Endothelial cell of umbilical vein (primary cell): Measurements from ENCODE around the gene NDUFAF2. TPM values are rescaled to one million over a fixed set of nuclear protein-coding genes. Genes with fewer than 3 reads are reported as not detected.

Source experiments
- BruUV-seq: library from RNA; stranded (reverse); fragments of 400-500 nt; replicated peaks from 2 replicates; lab custom pipeline; 2021; lab: Mats Ljungman, UMichigan
- CTCF ChIA-PET: fragments of 300-600, 350-600 bp; sonication (Branson Sonifier 250); formaldehyde crosslinking; loops from one replicate; lab custom pipeline; 2021; ENCODE audit warnings: antibody characterized with exemption, inconsistent platforms; lab: Charles Lee
- POLR2A ChIA-PET: fragments of 300-600, 350-600 bp; sonication (Branson Sonifier 250); formaldehyde crosslinking; loops from one replicate; lab custom pipeline; 2021; ENCODE audit warnings: antibody characterized with exemption, inconsistent platforms; lab: Charles Lee
- DNase-seq: peaks from one replicate; pipeline ENCODE4 v3.0.0-alpha.2; 2011; ENCODE audit warnings: low read depth, low spot score
- FAIRE-seq: peaks from 2 replicates; lab custom pipeline; 2011; peaks lifted over from hg19 to GRCh38; lab: Jason Lieb, UNC
- H2AFZ ChIP-seq: 2 replicates; pipeline ENCODE4 v1.6.0; 2012; ENCODE audit warnings: low read depth, low read length, control low read depth, inconsistent platforms
- H3K27ac ChIP-seq: 2 replicates; pipeline ENCODE4 v1.5.1; 2011; ENCODE audit warnings: low read depth, mild to moderate bottlenecking, control low read depth, low read length, moderate library complexity; ENCODE audit not compliant: insufficient read depth
- H3K27me3 ChIP-seq, 2 experiments: 2 replicates each; pipeline versions ENCODE4 v1.6.0 to v1.6.1; 2011; ENCODE audit warnings: low read length in 2 of 2, mixed read lengths in 1 of 2; ENCODE audit not compliant: control insufficient read depth in 2 of 2, insufficient read depth in 2 of 2
- H3K36me3 ChIP-seq, 2 experiments: 2 replicates in 1 of 2; 3 replicates in 1 of 2; pipeline ENCODE4 v1.5.1; 2011; ENCODE audit warnings: low read length in 2 of 2, mild to moderate bottlenecking in 1 of 2, moderate library complexity in 1 of 2; ENCODE audit not compliant: control insufficient read depth in 2 of 2, insufficient read depth in 2 of 2; ENCODE audit errors: extremely low read depth in 1 of 2
- H3K4me1 ChIP-seq: 3 replicates; pipeline ENCODE4 v1.5.1; 2011; ENCODE audit warnings: mild to moderate bottlenecking, low read length; ENCODE audit not compliant: control insufficient read depth, insufficient read depth; ENCODE audit errors: extremely low read depth
- H3K4me2 ChIP-seq: 2 replicates; pipeline ENCODE4 v1.6.1; 2011; ENCODE audit warnings: low read length, control low read depth, mixed read lengths; ENCODE audit not compliant: insufficient read depth
- H3K4me3 ChIP-seq, 3 experiments: fragments of 200-600 bp in 1 of 3; sonication (generic), shearing (Covaris generic) in 1 of 3; replicated peaks in 1 of 3; 2 replicates each; pipeline ENCODE4 v1.5.1; 2011 to 2016; ENCODE audit warnings: control low read depth in 3 of 3, low read length in 3 of 3, mild to moderate bottlenecking in 2 of 3, inconsistent platforms in 1 of 3, low read depth in 1 of 3, moderate library complexity in 1 of 3; ENCODE audit not compliant: insufficient read depth in 1 of 3
- H3K79me2 ChIP-seq: 2 replicates; pipeline ENCODE4 v1.6.0; 2012; ENCODE audit warnings: low read length, inconsistent platforms; ENCODE audit not compliant: control insufficient read depth, insufficient read depth
- H3K9ac ChIP-seq: replicated peaks from 2 replicates; pipeline ENCODE3; 2011; ENCODE audit warnings: low read length, control low read depth; ENCODE audit not compliant: insufficient read depth; ENCODE audit errors: extremely low read depth
- H3K9me1 ChIP-seq: replicated peaks from 3 replicates; pipeline ENCODE4 v1.6.0; 2011; ENCODE audit warnings: mild to moderate bottlenecking, low read length; ENCODE audit not compliant: control insufficient read depth, insufficient read depth; ENCODE audit errors: extremely low read depth
- H3K9me3 ChIP-seq: replicated peaks from 2 replicates; pipeline ENCODE4 v1.5.1; 2012; ENCODE audit warnings: low read length, inconsistent platforms; ENCODE audit not compliant: control insufficient read depth, insufficient read depth
- H4K20me1 ChIP-seq: replicated peaks from 2 replicates; pipeline ENCODE3; 2011; ENCODE audit warnings: mild to moderate bottlenecking, low read length; ENCODE audit not compliant: control insufficient read depth, insufficient read depth; ENCODE audit errors: extremely low read depth
- CTCF ChIP-seq, 2 donors: IDR thresholded peaks; 1 replicate in 1 of 2; 2 replicates in 1 of 2; pipeline ENCODE4 v1.5.1; 2011; ENCODE audit warnings: low read length in 2 of 2, mild to moderate bottlenecking in 2 of 2, moderate library complexity in 2 of 2, control low read depth in 1 of 2, inconsistent platforms in 1 of 2, low read depth in 1 of 2; ENCODE audit not compliant: insufficient read depth in 1 of 2; ENCODE audit errors: extremely low read depth in 1 of 2
- EZH2 ChIP-seq: IDR thresholded peaks from 2 replicates; pipeline ENCODE4 v1.6.1; 2012; ENCODE audit warnings: borderline replicate concordance, low read depth, mild to moderate bottlenecking, moderate library complexity, low read length, inconsistent platforms; ENCODE audit not compliant: severe bottlenecking
- FOS ChIP-seq: IDR thresholded peaks from 2 replicates; pipeline ENCODE4 v1.6.1; 2011; ENCODE audit warnings: mild to moderate bottlenecking, low read length, moderate library complexity, borderline replicate concordance; ENCODE audit not compliant: insufficient read depth
- GATA2 ChIP-seq: IDR thresholded peaks from 2 replicates; pipeline ENCODE4 v1.7.0; 2011; ENCODE audit warnings: low read depth, mild to moderate bottlenecking, moderate library complexity, mixed read lengths, low read length; ENCODE audit not compliant: insufficient read length, insufficient read depth
- JUN ChIP-seq: IDR thresholded peaks from 2 replicates; pipeline ENCODE4 v1.6.1; 2011; ENCODE audit warnings: borderline replicate concordance, low read depth; ENCODE audit not compliant: insufficient read length, insufficient read depth
- MYC ChIP-seq: IDR thresholded peaks from one replicate; pipeline ENCODE4 v1.6.1; 2011; ENCODE audit warnings: mild to moderate bottlenecking, low read depth, low read length
- POLR2A ChIP-seq: IDR thresholded peaks from 2 replicates; pipeline ENCODE4 v1.6.1; 2012; ENCODE audit warnings: low read depth, mild to moderate bottlenecking, control low read depth, low read length
- POLR2AphosphoS5 ChIP-seq: IDR thresholded peaks from 2 replicates; pipeline ENCODE4 v1.6.1; 2012; ENCODE audit warnings: low read depth, mild to moderate bottlenecking, control low read depth, low read length, moderate library complexity; ENCODE audit not compliant: insufficient read depth
- dilution Hi-C: fragments of 300-500 bp; cut with MboI; formaldehyde crosslinking; loops from one replicate; pipeline ENCODE4 v1.15.0; 2019; ENCODE audit warnings: low sequenced_read_pairs; ENCODE audit not compliant: extremely low pct_ligation_motif_present
- intact Hi-C: fragments of 100-400 bp; cut with micrococcal nuclease; formaldehyde crosslinking; loops from one replicate; pipeline ENCODE4 v1.10.0; 2022
- polyA plus RNA-seq, 4 experiments: library from polyadenylated mRNA; depleted of rRNA in 3 of 4; stranded (reverse) in 3 of 4; unstranded in 1 of 4; fragments of >200 nt; gene quantifications; 2 replicates each; pipeline versions ENCODE4 v1.2.1 to v1.2.3, GENCODE V29; 2011 to 2012; ENCODE audit warnings: missing spikeins in 1 of 4
- total RNA-seq: library from RNA; stranded (reverse); gene quantifications from 2 replicates; pipeline ENCODE4 v1.2.3, GENCODE V29; 2021
- TF ChIP-seq, protein P1 (sequence below): IDR thresholded peaks from 2 replicates; pipeline ENCODE4 v1.6.1; 2011; ENCODE audit not compliant: insufficient read depth, insufficient read length

NDUFAF2 gene
- total and polyA plus RNA-seq, 2 donors (not counting 3 experiments of a cell fraction or from before 2014, with no cell fraction given) = 10.7 to 39.9 TPM

DNA sequence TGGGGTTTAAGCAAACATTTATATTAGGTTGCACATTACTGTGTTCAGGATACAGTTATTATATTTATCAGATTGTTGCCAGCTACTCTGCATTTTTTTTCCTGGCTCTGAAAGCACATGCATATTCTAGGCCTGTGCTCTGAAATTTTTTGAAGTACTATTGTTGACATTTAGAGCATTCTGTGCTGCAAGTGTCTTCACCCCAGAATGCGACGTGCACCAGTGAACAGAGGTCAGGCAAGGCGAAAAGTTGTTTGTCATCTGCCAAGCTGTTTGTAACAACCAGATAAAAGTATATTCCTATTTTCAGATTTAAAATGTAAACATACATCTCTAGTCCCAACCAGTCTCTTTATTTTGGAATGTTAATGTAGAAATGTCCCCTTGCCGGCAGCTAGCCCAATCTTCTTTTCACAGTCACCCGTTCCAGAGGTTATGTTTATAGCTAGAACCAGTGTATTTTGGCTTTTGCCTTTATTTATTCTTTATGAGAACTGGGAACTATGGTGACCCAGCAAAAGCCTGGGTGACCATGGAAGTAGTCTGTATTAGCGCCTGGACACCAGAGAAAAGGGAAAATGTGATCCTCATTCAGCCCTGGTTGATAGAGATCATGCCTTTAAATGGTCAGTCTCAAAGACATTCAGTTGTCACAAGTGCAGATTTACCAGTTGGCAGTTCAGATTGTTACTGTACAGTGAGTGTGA lies 84.6 kb downstream of the NDUFAF2 start:
- ChIA-PET POLR2A (no interaction called here), CTCF (interaction anchor here (1.0 kb wide), 1 partner anchor 11 kb away, joined by 3 read pairs; no protein-coding TSS in a partner anchor)
- no peaks in the 10 kb centered on the region for H3K79me2 ChIP-seq
- FAIRE-seq (no peak), DNase-seq (no peak)
- H3K9ac ChIP-seq = no peak overlapping the region
- peaks cover 3% of the 10 kb centered on the region for H3K9me1 ChIP-seq
- no peak overlapping the region for H3K27ac ChIP-seq
- H4K20me1 ChIP-seq = no peaks in the 10 kb centered on the region
- intact Hi-C loops (no loop called here), dilution Hi-C loops (no loop called here)
- BruUV-seq = no TSS peak
- no peaks in the 10 kb centered on the region for H3K4me1 ChIP-seq
- no peak overlapping the region for H3K4me2 ChIP-seq
- no peaks in the 10 kb centered on the region for H3K9me3 ChIP-seq
- H2AFZ ChIP-seq = no peak overlapping the region
- no peak overlapping the region for H3K4me3 ChIP-seq
- H3K36me3 ChIP-seq = no peaks in the 10 kb centered on the region
- TF ChIP-seq GATA2 = no peak
- no peak for TF ChIP-seq JUN
- TF ChIP-seq POLR2A = no peak
- TF ChIP-seq, protein P1, sequence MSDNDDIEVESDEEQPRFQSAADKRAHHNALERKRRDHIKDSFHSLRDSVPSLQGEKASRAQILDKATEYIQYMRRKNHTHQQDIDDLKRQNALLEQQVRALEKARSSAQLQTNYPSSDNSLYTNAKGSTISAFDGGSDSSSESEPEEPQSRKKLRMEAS = no peak
- TF ChIP-seq CTCF (IDR thresholded peaks at IDR 0.05; ENCODE audit: extremely low read depth in 1 of 2, insufficient read depth in 1 of 2, low read depth in 1 of 2, low read length in 2 of 2) = no peak
- TF ChIP-seq EZH2 = no peak
- TF ChIP-seq FOS = no peak
- no peak for TF ChIP-seq POLR2AphosphoS5
- TF ChIP-seq MYC = no peak
- H3K27me3 ChIP-seq = no peaks in the 10 kb centered on the region
